ENCODE results near the gene RAE1. TPM values are rescaled to one million over a fixed set of nuclear protein-coding genes. Genes with fewer than 3 reads are reported as not detected.

Gene RAE1
- total and polyA plus RNA-seq, 2 of the 4 experiments (the other 2 are of a cell fraction): 32.8 to 80.5 TPM

- Histone ChIP-seq H3K27me3 (ENCODE audit: control insufficient read depth, insufficient read depth, low read length) (no peaks in the 10 kb centered on the region), H3K18ac (ENCODE audit: low read depth, low read length) (no peak overlapping the region), H3K9me3 (ENCODE audit: control insufficient read depth, insufficient read depth, low read length) (no peaks in the 10 kb centered on the region), H2AK5ac (ENCODE audit: low read depth, low read length) (no peak overlapping the region), H2AK9ac (replicated peaks; ENCODE audit: low read depth, low read length, poor library complexity) (no peak overlapping the region), H4K91ac (ENCODE audit: insufficient read depth, low read depth, low read length) (no peak overlapping the region), H3K4me2 (ENCODE audit: low read depth, low read length) (no peak overlapping the region), H2BK5ac (ENCODE audit: low read depth, low read length, poor library complexity, severe bottlenecking) (no peak overlapping the region), H3K4me1 (ENCODE audit: control insufficient read depth, insufficient read depth, low read length) (no peaks in the 10 kb centered on the region), H2BK15ac (ENCODE audit: low read depth, low read length) (no peak overlapping the region), H3K36me3 (ENCODE audit: control insufficient read depth, insufficient read depth, low read length) (no peaks in the 10 kb centered on the region), H3K14ac (replicated peaks; ENCODE audit: low read depth, low read length) (no peak overlapping the region), H3K4me3 (ENCODE audit: insufficient read depth, low read depth, low read length) (no peak overlapping the region), H4K5ac (ENCODE audit: low read depth, low read length) (no peak overlapping the region), H2AFZ (replicated peaks; ENCODE audit: low read length, poor library complexity) (no peak overlapping the region), H3K27ac (ENCODE audit: insufficient read depth, low read length) (no peak overlapping the region), H3K9me1 (ENCODE audit: insufficient read depth, low read length) (no peaks in the 10 kb centered on the region), H4K20me1 (ENCODE audit: insufficient read depth, low read length) (no peaks in the 10 kb centered on the region), H4K8ac (ENCODE audit: low read depth in 2 of 2, low read length in 2 of 2) (no peak overlapping the region), H2BK20ac (ENCODE audit: low read depth, low read length) (no peak overlapping the region), H2BK120ac (ENCODE audit: low read depth, low read length) (no peak overlapping the region), H3K56ac (ENCODE audit: extremely low read depth, insufficient read depth, low read length) (no peak overlapping the region), H3K23ac (ENCODE audit: low read depth, low read length) (no peak overlapping the region), H3K4ac (ENCODE audit: low read depth, low read length) (no peak overlapping the region), H3K9ac (ENCODE audit: low read depth, low read length) (no peak overlapping the region), H3K79me1 (ENCODE audit: low read depth in 1 of 2, low read length in 2 of 2) (no peaks in the 10 kb centered on the region)
- TF ChIP-seq MXI1 (IDR thresholded peaks at IDR 0.05; ENCODE audit: borderline replicate concordance, low read depth, low read length): no peak
- 0 out of 2 replicates have a peak, but pooled peaks have one; percentile 46 for TF ChIP-seq CEBPB (IDR thresholded peaks at IDR 0.05; ENCODE audit: low read depth, low read length)
- DNase-seq (no peak), ATAC-seq (ENCODE audit: low read depth) (no peak)
- WGBS, 2 experiments (ENCODE audit: extremely low coverage in 2 of 2, insufficient read length in 1 of 2): no CpG with 5 or more reads among the region's 3 CpGs
- dilution Hi-C loops (cut with HindIII; ENCODE audit: low sequenced_read_pairs, unreplicated experiment) (no loop called here), intact Hi-C loops (cut with micrococcal nuclease) (no loop called here), in situ Hi-C loops (cut with MboI; ENCODE audit: low sequenced_read_pairs) (no loop called here)
- ChIA-PET CTCF (no interaction called here), POLR2A (ENCODE audit: unreplicated experiment) (no interaction called here)
- no TSS peak for BruUV-seq (replicated peaks)
Observed at GRCh38 chr20:57320358-57320757, 30.7 kb upstream of the RAE1 start.

Data from IMR-90 (cell line).